Left renal cortex interstitium (tissue), 4 donors: ENCODE results near the gene ERCC6L. TPM values are rescaled to one million over a fixed set of nuclear protein-coding genes. Genes with fewer than 3 reads are reported as not detected.
"Not testable (repeated sequence)": the region's sequence is repeated elsewhere in the genome, so short reads cannot be mapped to it uniquely, and the experiment has no call there.

Experiments
- DNase-seq, 4 donors: peaks; one replicate each; pipeline ENCODE4 v3.0.0-alpha.2; 2013; ENCODE audit warnings: low read depth in 4 of 4, low spot score in 2 of 4, missing footprints in 1 of 4
- polyA plus RNA-seq, 4 donors: library from polyadenylated mRNA; unstranded; fragments of 120-200 nt; gene quantifications; one replicate each; pipeline ENCODE4 v1.2.1, GENCODE V29; 2013; ENCODE audit not compliant: insufficient read length in 4 of 4

Gene ERCC6L
- polyA plus RNA-seq, 4 donors, result 3.9 to 4.5 (median 4.4) TPM

DNA sequence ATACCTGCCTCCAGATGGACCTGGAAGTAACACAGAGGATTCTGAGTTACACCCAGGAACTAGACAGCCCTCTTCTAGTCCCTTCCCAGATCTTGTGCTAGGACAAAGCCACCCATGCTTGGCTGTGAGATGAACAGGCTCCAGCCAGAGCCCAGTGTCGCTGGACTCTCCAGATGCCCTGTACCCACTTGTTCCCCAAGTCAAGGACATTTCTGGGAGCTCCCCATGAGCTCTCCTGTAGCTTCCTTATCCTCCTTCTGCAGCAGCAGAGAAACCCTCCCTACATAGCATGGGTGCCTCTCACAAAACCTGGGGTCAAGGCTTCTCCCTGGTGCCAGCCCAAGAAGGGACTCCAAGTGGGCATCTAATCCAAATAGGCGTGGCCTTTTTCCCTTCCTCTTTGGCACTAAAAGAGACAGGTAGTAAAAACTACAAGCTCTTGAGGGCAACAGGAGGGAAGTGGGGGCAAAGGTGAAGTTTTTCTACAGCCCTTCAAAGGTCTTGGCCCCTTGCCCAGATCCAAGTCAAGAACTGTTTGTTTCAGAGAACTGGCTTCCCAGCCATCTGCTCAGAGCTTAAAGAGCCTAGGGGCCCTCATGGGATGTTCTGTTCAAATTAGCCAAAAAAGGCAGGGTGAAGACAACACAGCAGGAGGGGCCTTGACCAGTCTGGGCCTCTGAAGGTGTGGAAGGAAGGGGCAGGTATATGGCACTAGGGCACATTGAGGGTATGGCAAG lies 8.5 kb upstream of the ERCC6L start:
- no peak for DNase-seq

GRCh38 chrX:72245461-72246089 lies 6.7 kb upstream of the ERCC6L start:
- no peak for DNase-seq

DNA sequence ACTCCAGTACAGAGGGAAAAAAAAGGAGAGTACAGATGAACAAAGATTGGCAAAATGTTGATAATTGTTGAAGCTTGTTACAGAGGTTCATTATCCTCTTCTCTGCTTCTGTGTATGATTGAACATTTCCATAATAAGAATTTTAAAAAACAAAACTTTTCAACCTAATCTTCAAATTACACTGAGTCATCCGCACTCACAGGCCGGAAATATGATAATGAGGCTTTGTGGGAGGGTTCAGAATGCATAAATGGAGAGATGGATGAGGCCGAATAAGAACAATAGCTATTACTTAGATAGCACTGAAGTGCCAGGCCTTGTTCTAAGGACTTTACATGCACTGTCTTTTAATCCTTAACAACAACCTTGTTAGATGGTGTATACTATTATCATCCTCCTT lies 4.6 kb upstream of the ERCC6L start:
- no peak for DNase-seq

DNA sequence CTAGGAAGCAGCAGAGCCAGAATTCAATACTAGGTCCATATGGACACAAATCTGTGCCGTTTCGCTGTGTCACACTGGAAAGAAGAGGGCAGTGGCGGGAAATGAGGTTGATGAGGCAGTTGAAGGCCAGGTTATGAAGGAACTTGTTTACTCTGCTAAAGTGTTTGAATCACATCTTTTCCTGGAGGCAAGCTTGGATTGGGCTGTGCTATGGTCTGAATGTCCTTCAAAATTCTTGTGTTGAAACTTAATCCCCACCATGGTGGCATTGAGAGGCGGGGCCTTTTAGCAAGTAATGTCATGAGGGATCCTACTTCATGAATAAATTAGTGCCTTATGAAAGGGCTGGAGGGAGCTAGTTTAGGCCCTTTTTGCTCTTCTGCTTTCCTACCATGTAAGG lies 2.1 kb upstream of the ERCC6L start:
- DNase-seq, result no peak

DNA sequence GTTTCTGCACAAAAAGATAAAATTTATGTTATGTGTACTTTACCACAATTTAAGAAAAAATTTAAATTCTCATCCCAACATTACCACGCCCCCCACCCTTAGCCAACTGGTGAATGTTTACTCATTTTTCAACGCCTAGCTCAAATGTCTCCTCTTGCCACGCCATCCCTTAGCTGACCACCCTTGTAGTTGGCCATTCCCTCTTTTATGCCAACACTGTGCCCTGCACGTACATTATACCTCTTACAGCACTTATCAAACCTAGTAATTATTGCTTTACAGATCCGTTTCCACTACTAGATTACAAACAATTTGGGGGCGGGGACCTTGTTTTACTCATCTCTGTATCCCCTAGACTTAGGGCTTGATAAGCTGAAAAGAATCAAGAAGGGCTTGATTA lies 644 bp downstream of the ERCC6L start:
- DNase-seq, result no peak

DNA sequence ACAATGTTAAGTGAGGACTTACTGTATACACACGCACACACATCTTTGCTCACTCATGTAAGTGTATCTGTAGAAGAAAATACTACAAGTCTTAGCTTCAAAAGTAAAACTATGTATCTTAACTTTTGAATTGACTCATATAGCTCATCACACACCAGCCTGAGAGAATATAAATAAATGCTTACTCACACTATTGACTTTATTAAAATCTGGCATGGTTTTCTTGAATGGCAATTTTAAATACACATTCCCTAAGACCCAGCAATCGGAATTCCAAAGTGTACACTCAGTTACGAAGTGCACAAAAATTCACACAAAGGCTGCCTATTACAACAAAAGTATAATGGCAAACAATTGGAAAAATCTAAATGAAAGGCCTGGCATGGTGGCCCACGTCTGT lies 2.0 kb downstream of the ERCC6L start:
- DNase-seq, result no peak

DNA sequence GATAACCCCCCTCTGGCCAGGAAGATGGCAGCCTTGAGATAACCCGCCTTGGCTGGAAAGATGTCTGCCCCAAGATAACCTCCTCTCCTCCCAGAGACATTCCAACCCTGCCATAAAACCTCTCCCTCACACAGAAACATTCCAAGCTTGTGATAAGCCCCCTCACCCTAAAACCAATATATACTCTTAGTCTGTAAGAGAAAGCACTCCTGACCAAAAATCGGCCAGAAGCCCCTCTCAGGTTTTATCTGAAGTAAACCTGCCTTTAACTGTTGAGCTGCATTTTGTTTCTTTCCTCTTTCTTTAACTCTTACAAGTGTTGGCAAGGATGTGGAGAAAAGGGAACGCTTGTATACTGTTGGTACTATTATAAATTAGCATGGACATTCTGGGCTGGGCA lies 8.5 kb downstream of the ERCC6L start:
- no peak for DNase-seq

- not testable (repeated sequence) for DNase-seq
These were observed 18.5 kb downstream of the ERCC6L start for GRCh38 chrX:72220375-72220774.

DNA sequence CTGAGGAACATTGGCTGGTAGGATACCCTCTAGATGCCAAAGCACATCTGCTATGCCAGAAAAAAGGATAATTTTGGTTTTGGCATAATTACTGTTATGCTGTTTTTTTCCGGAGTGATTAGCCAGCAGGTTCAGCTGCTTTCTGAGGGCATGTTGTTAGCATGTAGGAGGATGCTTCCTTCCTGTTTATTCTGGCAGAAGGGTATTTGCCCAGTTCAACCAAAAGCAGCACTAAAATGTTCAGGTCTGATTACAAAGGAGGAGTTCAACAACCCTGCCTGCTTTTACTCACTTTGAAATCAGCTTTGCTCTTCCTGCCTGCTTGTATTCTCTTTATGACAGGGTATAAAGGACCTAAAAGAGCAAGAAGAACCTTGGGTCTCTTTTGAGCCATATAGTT lies 21.9 kb downstream of the ERCC6L start:
- no peak for DNase-seq

GRCh38 chrX:72208126-72208800 lies 30.6 kb downstream of the ERCC6L start:
- no peak for DNase-seq

DNA sequence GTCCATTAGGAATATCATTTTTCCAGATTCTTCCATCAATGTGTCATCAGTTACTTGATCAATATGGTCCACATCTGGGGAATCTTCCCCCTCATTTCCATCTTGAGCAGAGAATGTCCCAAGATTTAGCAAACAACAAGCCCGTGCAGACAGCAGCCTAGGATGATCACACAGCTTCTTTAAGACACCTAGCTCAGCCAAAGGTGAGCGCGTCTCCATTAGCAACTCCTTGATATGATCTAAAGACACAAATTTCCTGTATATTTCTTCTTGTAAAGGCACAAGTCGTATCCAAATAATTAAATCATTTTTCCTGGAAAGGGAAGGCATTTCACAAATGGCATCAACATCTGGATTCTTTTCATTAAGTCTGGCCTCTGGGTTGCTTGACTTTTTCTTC lies 31.5 kb downstream of the ERCC6L start:
- no peak for DNase-seq

GRCh38 chrX:72205706-72206105 lies 33.1 kb downstream of the ERCC6L start:
- DNase-seq, result no peak

- DNase-seq, result no peak
These were observed 35.4 kb downstream of the ERCC6L start for GRCh38 chrX:72203421-72203820.

- no peak for DNase-seq
These were observed 35.9 kb downstream of the ERCC6L start for GRCh38 chrX:72202792-72203401.

- no peak for DNase-seq
These were observed 36.8 kb downstream of the ERCC6L start for GRCh38 chrX:72201836-72202536.

DNA sequence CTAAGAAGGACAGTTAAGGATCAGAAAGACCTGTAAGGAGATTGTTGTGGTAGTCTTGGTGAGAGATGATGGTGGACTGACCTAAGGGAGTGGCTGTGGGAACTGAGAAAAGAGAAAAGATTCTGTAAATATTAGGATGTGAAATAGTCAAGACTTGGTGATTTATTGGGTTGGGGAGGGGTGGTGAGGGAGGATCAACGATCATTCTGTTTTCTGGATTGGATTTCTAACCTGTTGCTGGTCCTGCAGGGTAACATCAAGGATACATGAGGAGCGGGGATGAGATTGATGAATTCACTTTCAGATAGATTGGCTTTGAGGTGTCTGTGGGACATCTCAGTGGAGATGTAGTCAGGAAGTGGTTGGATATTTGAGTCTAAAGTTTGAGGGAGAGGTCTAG lies 55.9 kb downstream of the ERCC6L start:
- no peak for DNase-seq

GRCh38 chrX:72181178-72182125 lies 57.4 kb downstream of the ERCC6L start, which contains the start of gene PIN4:
PIN4 (plus strand) TSS chrX:72181757; CDS start chrX:72181786, 29 bp downstream.
- peak; percentile 76 to 91 (median 88) for DNase-seq

GRCh38 chrX:72180539-72180938 lies 58.3 kb downstream of the ERCC6L start:
- no peak for DNase-seq

GRCh38 chrX:72176981-72177380 lies 61.8 kb downstream of the ERCC6L start:
- no peak for DNase-seq

DNA sequence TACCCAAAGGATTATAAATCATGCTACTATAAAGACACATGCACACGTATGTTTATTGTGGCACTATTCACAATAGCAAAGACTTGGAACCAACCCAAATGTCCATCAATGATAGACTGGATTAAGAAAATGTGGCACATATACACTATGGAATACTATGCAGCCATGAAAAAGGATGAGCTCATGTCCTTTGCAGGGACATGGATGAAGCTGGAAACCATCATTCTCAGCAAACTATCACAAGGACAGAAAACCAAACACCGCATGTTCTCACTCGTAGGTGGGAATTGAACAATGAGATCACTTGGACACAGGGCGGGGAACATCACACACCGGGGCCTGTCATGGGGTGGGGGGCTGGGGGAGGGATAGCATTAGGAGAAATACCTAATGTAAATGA lies 62.5 kb downstream of the ERCC6L start:
- not testable (repeated sequence) for DNase-seq
